Endothelial cell of umbilical vein (primary cell): ENCODE data around the gene MAP2K5. TPM values are rescaled to one million over a fixed set of nuclear protein-coding genes. Genes with fewer than 3 reads are reported as not detected.

Experiments used
- BruUV-seq: library from RNA; stranded (reverse); fragments of 400-500 nt; replicated peaks from 2 replicates; lab custom pipeline; 2021; lab: Mats Ljungman, UMichigan
- CTCF ChIA-PET: fragments of 300-600, 350-600 bp; sonication (Branson Sonifier 250); formaldehyde crosslinking; loops from one replicate; lab custom pipeline; 2021; ENCODE audit warnings: antibody characterized with exemption, inconsistent platforms; lab: Charles Lee
- POLR2A ChIA-PET: fragments of 300-600, 350-600 bp; sonication (Branson Sonifier 250); formaldehyde crosslinking; loops from one replicate; lab custom pipeline; 2021; ENCODE audit warnings: antibody characterized with exemption, inconsistent platforms; lab: Charles Lee
- DNase-seq: peaks from one replicate; pipeline ENCODE4 v3.0.0-alpha.2; 2011; ENCODE audit warnings: low read depth, low spot score
- FAIRE-seq: peaks from 2 replicates; lab custom pipeline; 2011; peaks lifted over from hg19 to GRCh38; lab: Jason Lieb, UNC
- H2AFZ ChIP-seq: 2 replicates; pipeline ENCODE4 v1.6.0; 2012; ENCODE audit warnings: low read depth, low read length, control low read depth, inconsistent platforms
- H3K27ac ChIP-seq: 2 replicates; pipeline ENCODE4 v1.5.1; 2011; ENCODE audit warnings: low read depth, mild to moderate bottlenecking, control low read depth, low read length, moderate library complexity; ENCODE audit not compliant: insufficient read depth
- H3K27me3 ChIP-seq, 2 experiments: 2 replicates each; pipeline versions ENCODE4 v1.6.0 to v1.6.1; 2011; ENCODE audit warnings: low read length in 2 of 2, mixed read lengths in 1 of 2; ENCODE audit not compliant: control insufficient read depth in 2 of 2, insufficient read depth in 2 of 2
- H3K36me3 ChIP-seq, 2 experiments: 2 replicates in 1 of 2; 3 replicates in 1 of 2; pipeline ENCODE4 v1.5.1; 2011; ENCODE audit warnings: low read length in 2 of 2, mild to moderate bottlenecking in 1 of 2, moderate library complexity in 1 of 2; ENCODE audit not compliant: control insufficient read depth in 2 of 2, insufficient read depth in 2 of 2; ENCODE audit errors: extremely low read depth in 1 of 2
- H3K4me1 ChIP-seq: 3 replicates; pipeline ENCODE4 v1.5.1; 2011; ENCODE audit warnings: mild to moderate bottlenecking, low read length; ENCODE audit not compliant: control insufficient read depth, insufficient read depth; ENCODE audit errors: extremely low read depth
- H3K4me2 ChIP-seq: 2 replicates; pipeline ENCODE4 v1.6.1; 2011; ENCODE audit warnings: low read length, control low read depth, mixed read lengths; ENCODE audit not compliant: insufficient read depth
- H3K4me3 ChIP-seq, 3 experiments: fragments of 200-600 bp in 1 of 3; sonication (generic), shearing (Covaris generic) in 1 of 3; replicated peaks in 1 of 3; 2 replicates each; pipeline ENCODE4 v1.5.1; 2011 to 2016; ENCODE audit warnings: control low read depth in 3 of 3, low read length in 3 of 3, mild to moderate bottlenecking in 2 of 3, inconsistent platforms in 1 of 3, low read depth in 1 of 3, moderate library complexity in 1 of 3; ENCODE audit not compliant: insufficient read depth in 1 of 3
- H3K79me2 ChIP-seq: 2 replicates; pipeline ENCODE4 v1.6.0; 2012; ENCODE audit warnings: low read length, inconsistent platforms; ENCODE audit not compliant: control insufficient read depth, insufficient read depth
- H3K9ac ChIP-seq: replicated peaks from 2 replicates; pipeline ENCODE3; 2011; ENCODE audit warnings: low read length, control low read depth; ENCODE audit not compliant: insufficient read depth; ENCODE audit errors: extremely low read depth
- H3K9me1 ChIP-seq: replicated peaks from 3 replicates; pipeline ENCODE4 v1.6.0; 2011; ENCODE audit warnings: mild to moderate bottlenecking, low read length; ENCODE audit not compliant: control insufficient read depth, insufficient read depth; ENCODE audit errors: extremely low read depth
- H3K9me3 ChIP-seq: replicated peaks from 2 replicates; pipeline ENCODE4 v1.5.1; 2012; ENCODE audit warnings: low read length, inconsistent platforms; ENCODE audit not compliant: control insufficient read depth, insufficient read depth
- H4K20me1 ChIP-seq: replicated peaks from 2 replicates; pipeline ENCODE3; 2011; ENCODE audit warnings: mild to moderate bottlenecking, low read length; ENCODE audit not compliant: control insufficient read depth, insufficient read depth; ENCODE audit errors: extremely low read depth
- CTCF ChIP-seq, 2 donors: IDR thresholded peaks; 1 replicate in 1 of 2; 2 replicates in 1 of 2; pipeline ENCODE4 v1.5.1; 2011; ENCODE audit warnings: low read length in 2 of 2, mild to moderate bottlenecking in 2 of 2, moderate library complexity in 2 of 2, control low read depth in 1 of 2, inconsistent platforms in 1 of 2, low read depth in 1 of 2; ENCODE audit not compliant: insufficient read depth in 1 of 2; ENCODE audit errors: extremely low read depth in 1 of 2
- EZH2 ChIP-seq: IDR thresholded peaks from 2 replicates; pipeline ENCODE4 v1.6.1; 2012; ENCODE audit warnings: borderline replicate concordance, low read depth, mild to moderate bottlenecking, moderate library complexity, low read length, inconsistent platforms; ENCODE audit not compliant: severe bottlenecking
- FOS ChIP-seq: IDR thresholded peaks from 2 replicates; pipeline ENCODE4 v1.6.1; 2011; ENCODE audit warnings: mild to moderate bottlenecking, low read length, moderate library complexity, borderline replicate concordance; ENCODE audit not compliant: insufficient read depth
- GATA2 ChIP-seq: IDR thresholded peaks from 2 replicates; pipeline ENCODE4 v1.7.0; 2011; ENCODE audit warnings: low read depth, mild to moderate bottlenecking, moderate library complexity, mixed read lengths, low read length; ENCODE audit not compliant: insufficient read length, insufficient read depth
- JUN ChIP-seq: IDR thresholded peaks from 2 replicates; pipeline ENCODE4 v1.6.1; 2011; ENCODE audit warnings: borderline replicate concordance, low read depth; ENCODE audit not compliant: insufficient read length, insufficient read depth
- MAX ChIP-seq: IDR thresholded peaks from 2 replicates; pipeline ENCODE4 v1.6.1; 2011; ENCODE audit not compliant: insufficient read depth, insufficient read length
- MYC ChIP-seq: IDR thresholded peaks from one replicate; pipeline ENCODE4 v1.6.1; 2011; ENCODE audit warnings: mild to moderate bottlenecking, low read depth, low read length
- POLR2A ChIP-seq: IDR thresholded peaks from 2 replicates; pipeline ENCODE4 v1.6.1; 2012; ENCODE audit warnings: low read depth, mild to moderate bottlenecking, control low read depth, low read length
- POLR2AphosphoS5 ChIP-seq: IDR thresholded peaks from 2 replicates; pipeline ENCODE4 v1.6.1; 2012; ENCODE audit warnings: low read depth, mild to moderate bottlenecking, control low read depth, low read length, moderate library complexity; ENCODE audit not compliant: insufficient read depth
- dilution Hi-C: fragments of 300-500 bp; cut with MboI; formaldehyde crosslinking; loops from one replicate; pipeline ENCODE4 v1.15.0; 2019; ENCODE audit warnings: low sequenced_read_pairs; ENCODE audit not compliant: extremely low pct_ligation_motif_present
- intact Hi-C: fragments of 100-400 bp; cut with micrococcal nuclease; formaldehyde crosslinking; loops from one replicate; pipeline ENCODE4 v1.10.0; 2022
- polyA plus RNA-seq, 4 experiments: library from polyadenylated mRNA; depleted of rRNA in 3 of 4; stranded (reverse) in 3 of 4; unstranded in 1 of 4; fragments of >200 nt; gene quantifications; 2 replicates each; pipeline versions ENCODE4 v1.2.1 to v1.2.3, GENCODE V29; 2011 to 2012; ENCODE audit warnings: missing spikeins in 1 of 4
- total RNA-seq: library from RNA; stranded (reverse); gene quantifications from 2 replicates; pipeline ENCODE4 v1.2.3, GENCODE V29; 2021

Gene MAP2K5
- total and polyA plus RNA-seq, 2 donors (not counting 3 experiments of a cell fraction or from before 2014, with no cell fraction given): 4.9 to 24.7 TPM

- TF ChIP-seq POLR2AphosphoS5 (no peak), POLR2A (no peak), GATA2 (no peak), JUN (no peak), MYC (no peak), EZH2 (no peak)
- intact Hi-C loops: no loop called here
- Histone ChIP-seq H3K9ac (no peak overlapping the region), H3K4me3 (no peak overlapping the region), H3K79me2 (no peaks in the 10 kb centered on the region), H4K20me1 (no peaks in the 10 kb centered on the region), H3K27me3 (no peaks in the 10 kb centered on the region), H2AFZ (no peak overlapping the region), H3K4me1 (no peaks in the 10 kb centered on the region), H3K9me3 (no peaks in the 10 kb centered on the region), H3K4me2 (no peak overlapping the region), H3K27ac (no peak overlapping the region), H3K36me3 (peaks cover 0 to 3% of the 10 kb centered on the region in 2 experiments), H3K9me1 (no peaks in the 10 kb centered on the region)
- POLR2A ChIA-PET: no interaction called here
- CTCF ChIA-PET: no interaction called here
- DNase-seq (no peak), FAIRE-seq (no peak)
- dilution Hi-C loops: no loop called here
- no TSS peak for BruUV-seq
Measured at GRCh38 chr15:67585681-67586080, 43.2 kb downstream of the MAP2K5 start.

GRCh38 chr15:67587331-67587730 lies 44.8 kb downstream of the MAP2K5 start:
- Histone ChIP-seq H3K9ac (no peak overlapping the region), H3K27me3 (no peaks in the 10 kb centered on the region), H4K20me1 (no peaks in the 10 kb centered on the region), H3K9me1 (no peaks in the 10 kb centered on the region), H3K27ac (no peak overlapping the region), H3K79me2 (no peaks in the 10 kb centered on the region), H3K4me2 (no peak overlapping the region), H3K4me3 (no peak overlapping the region), H2AFZ (no peak overlapping the region), H3K36me3 (peaks cover 0 to 3% of the 10 kb centered on the region in 2 experiments), H3K9me3 (no peaks in the 10 kb centered on the region), H3K4me1 (no peaks in the 10 kb centered on the region)
- BruUV-seq: no TSS peak
- intact Hi-C loops (no loop called here), dilution Hi-C loops (no loop called here)
- ChIA-PET CTCF (interaction anchor here (1.2 kb wide), 1 partner anchor 14 kb away, joined by 3 read pairs; no protein-coding TSS in a partner anchor), POLR2A (no interaction called here)
- DNase-seq: no peak
- TF ChIP-seq POLR2AphosphoS5 (no peak), MAX (no peak), MYC (no peak), JUN (no peak), POLR2A (no peak), GATA2 (no peak), EZH2 (no peak), CTCF (IDR thresholded peaks at IDR 0.05; ENCODE audit: extremely low read depth in 1 of 2, insufficient read depth in 1 of 2, low read depth in 1 of 2, low read length in 2 of 2) (no peak), FOS (no peak)
- no peak for FAIRE-seq
